ENCODE results near the gene USP4. TPM values are rescaled to one million over a fixed set of nuclear protein-coding genes. Genes with fewer than 3 reads are reported as not detected.
"Not testable (repeated sequence)": the region's sequence is repeated elsewhere in the genome, so short reads cannot be mapped to it uniquely, and the experiment has no call there.

The USP4 gene, protein sequence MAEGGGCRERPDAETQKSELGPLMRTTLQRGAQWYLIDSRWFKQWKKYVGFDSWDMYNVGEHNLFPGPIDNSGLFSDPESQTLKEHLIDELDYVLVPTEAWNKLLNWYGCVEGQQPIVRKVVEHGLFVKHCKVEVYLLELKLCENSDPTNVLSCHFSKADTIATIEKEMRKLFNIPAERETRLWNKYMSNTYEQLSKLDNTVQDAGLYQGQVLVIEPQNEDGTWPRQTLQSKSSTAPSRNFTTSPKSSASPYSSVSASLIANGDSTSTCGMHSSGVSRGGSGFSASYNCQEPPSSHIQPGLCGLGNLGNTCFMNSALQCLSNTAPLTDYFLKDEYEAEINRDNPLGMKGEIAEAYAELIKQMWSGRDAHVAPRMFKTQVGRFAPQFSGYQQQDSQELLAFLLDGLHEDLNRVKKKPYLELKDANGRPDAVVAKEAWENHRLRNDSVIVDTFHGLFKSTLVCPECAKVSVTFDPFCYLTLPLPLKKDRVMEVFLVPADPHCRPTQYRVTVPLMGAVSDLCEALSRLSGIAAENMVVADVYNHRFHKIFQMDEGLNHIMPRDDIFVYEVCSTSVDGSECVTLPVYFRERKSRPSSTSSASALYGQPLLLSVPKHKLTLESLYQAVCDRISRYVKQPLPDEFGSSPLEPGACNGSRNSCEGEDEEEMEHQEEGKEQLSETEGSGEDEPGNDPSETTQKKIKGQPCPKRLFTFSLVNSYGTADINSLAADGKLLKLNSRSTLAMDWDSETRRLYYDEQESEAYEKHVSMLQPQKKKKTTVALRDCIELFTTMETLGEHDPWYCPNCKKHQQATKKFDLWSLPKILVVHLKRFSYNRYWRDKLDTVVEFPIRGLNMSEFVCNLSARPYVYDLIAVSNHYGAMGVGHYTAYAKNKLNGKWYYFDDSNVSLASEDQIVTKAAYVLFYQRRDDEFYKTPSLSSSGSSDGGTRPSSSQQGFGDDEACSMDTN
- polyA plus RNA-seq (ENCODE audit: insufficient read length in 4 of 4) = 10 to 100 TPM; 50.6 to 74.0 (median 64.2) TPM

DNA sequence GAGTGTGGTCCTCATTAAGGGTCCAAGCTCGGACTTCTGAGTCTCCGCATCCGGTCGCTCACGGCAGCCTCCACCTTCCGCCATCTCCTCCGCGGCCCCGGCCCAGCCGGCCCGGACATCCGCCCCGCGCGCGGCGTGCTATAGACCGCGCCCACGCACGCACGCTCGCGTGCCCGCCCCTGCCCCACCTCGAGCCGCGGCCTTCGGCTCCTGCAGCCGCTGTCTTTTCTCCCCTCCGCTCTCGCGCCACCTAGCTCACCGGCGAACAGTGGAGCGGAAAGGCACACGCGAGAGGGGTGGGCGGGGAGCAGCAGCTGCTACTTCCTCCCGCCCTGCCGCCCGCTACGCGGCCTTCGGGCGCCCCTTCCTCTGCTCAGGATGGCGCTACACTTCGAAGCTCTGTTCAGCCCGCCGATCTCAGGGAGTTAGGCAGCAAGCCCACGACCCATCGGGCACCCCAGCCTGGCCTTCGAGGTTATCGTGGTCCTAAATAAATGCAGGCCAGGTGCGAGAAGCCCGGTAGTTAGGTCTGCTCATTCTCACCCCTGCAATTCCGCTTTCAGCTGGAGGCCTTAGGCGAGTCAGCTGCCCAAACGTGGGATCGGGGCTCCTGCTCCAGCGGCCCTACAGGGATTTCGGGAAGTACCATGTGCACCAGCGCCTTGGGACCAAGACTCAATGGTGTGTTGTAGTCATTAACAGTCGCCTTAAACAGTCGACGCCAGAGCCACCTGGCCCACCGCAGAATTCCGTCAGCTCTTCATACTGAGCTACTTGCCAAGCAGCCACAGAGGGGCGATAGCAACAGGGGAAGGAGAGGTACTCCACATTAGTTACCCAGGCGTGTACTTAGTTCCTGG lies at the start of gene USP4:
Gene USP4 (minus strand): TSS at position 113 of the 860 bp plus-strand sequence. CDS start 29 bp downstream, at position 84.
- peak; percentile 77 to 84 (median 82) for DNase-seq (ENCODE audit: low read depth in 4 of 4, low spot score in 3 of 4)

DNA sequence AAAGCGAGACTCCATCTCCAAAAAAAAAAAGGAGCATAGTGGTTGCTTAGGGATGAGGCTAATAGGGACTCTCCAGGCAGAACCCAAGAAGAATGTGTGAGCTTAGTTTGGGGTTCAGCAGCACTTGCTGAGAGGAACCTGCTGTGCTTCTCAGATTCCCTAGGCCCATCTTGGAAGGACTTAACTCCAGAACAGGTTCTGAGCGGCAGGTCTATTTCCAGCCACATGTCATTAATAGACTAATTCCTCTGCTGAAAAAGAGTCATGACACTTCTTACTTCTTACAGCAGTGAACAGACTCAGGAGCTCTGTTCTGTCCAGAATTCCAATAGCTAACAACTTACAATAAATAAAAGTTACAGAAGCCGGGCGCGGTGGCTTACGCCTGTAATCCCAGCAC lies 49.4 kb upstream of the USP4 start:
- no peak for DNase-seq (ENCODE audit: low read depth in 4 of 4, low spot score in 3 of 4)

DNA sequence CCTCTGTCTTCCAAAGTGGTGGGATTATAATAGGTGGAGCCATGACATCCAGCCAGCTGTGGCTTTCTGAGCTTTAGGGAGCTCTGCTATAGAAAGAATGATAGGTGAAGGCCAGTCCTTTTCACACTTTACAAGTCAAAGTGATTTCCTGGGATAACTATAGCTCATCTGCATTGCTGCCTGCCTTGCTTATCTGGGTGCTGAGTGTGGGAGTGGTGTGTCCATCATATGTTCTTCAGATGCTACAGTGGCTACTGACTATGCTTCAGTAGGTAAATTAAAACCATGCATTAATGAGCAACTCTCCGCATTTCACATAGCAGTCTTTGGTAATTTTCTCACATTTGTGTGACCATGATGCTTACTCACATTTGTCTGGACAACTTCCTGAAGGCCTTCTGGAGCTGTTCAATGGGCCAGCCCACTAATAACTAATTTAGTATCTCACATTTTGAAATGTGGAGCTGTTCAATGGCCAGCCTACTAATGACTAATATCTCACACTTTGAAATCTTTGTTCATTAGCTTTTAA lies 48.5 kb upstream of the USP4 start:
- DNase-seq (ENCODE audit: low read depth in 4 of 4, low spot score in 3 of 4) = no peak

DNA sequence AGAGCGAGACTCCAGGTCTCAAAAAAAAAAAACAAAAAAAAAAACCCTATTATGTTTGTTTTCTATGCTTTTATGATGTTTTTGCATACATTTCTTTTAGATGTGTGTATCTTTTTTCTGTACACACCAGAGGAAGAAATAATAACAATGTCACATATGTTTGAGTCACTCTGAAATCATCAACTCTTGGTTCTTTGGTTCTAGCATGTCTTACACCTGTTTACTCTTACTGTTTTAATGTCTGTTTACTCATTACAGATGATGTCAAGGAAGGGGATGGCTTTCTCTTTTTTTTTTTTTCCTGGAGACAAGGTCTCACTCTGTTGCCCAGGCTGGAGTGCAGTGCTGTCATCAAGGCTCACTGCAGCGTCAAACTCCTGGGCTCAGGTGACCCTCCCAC lies 47.9 kb upstream of the USP4 start:
- DNase-seq (ENCODE audit: low read depth in 4 of 4, low spot score in 3 of 4) = no peak

DNA sequence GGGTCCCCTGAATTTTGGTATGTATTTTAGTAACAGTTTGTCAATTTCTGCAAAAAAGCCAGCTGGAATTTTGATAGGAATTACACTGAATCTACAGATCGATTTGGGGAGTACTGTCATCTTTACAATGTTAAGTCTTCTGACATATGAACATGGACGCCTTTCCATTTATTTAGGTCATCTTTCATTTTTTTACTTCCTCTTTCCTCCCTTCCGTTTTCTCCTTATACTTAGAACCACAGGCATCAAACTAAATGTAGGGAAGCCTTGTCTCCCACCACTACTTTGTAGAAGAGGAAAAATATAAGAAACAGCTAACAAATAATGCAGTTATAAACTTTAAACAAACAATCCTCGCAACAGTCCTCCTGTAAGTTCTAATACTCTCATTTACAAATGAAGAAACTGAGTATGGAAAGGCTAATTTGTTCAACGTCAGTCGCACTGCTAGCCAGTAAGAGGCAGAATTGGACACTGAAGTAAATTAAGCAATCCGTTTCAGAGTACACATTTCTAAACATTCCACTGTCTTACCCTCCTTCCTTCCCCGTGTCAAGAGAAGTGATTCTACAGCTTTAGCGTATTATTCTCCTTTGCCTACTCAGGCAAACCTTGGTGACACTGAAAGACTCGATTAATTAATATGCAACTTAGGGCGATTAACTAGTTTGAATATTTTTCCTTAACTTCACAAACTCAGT lies 46.4 kb upstream of the USP4 start:
- DNase-seq (ENCODE audit: low read depth in 4 of 4, low spot score in 3 of 4) = no peak

DNA sequence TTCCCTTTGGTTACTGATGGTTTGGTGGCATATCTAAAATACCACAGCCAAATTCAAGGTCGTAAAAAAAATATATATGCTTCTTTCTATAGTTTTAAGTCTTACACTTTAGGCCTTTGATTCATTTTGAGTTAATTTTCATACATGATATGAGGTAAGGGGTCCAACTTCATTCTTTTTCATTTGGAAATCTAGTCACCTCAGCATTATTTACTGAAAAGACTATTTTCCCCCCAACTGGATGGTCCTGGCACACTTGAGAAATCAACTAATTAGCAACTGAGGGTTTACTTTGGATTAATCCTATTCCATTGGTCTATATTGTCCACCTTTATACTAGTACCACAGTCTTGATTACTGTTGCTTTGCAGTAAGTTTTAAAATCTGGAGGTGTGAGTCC lies 45.8 kb upstream of the USP4 start:
- no peak for DNase-seq (ENCODE audit: low read depth in 4 of 4, low spot score in 3 of 4)

DNA sequence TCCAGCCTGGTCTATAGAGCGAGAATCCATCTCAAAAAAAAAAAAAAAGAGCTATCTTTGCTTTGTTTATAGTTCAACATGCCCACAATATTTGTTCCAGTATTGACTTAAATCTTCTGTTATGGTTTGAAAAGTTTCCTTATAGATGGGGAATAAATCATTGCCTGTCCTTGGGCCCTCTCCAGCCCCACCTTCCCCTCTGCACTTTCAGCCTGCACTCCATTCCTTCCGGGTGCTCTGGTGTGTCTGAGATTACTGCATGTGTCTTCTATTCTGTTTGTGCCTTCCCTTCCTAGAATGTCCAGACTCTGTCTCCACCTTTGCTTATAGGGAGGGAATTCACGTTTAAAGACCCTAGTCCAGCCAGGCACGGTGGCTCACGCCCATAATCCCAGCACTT lies 43.5 kb upstream of the USP4 start:
- no peak for DNase-seq (ENCODE audit: low read depth in 4 of 4, low spot score in 3 of 4)

DNA sequence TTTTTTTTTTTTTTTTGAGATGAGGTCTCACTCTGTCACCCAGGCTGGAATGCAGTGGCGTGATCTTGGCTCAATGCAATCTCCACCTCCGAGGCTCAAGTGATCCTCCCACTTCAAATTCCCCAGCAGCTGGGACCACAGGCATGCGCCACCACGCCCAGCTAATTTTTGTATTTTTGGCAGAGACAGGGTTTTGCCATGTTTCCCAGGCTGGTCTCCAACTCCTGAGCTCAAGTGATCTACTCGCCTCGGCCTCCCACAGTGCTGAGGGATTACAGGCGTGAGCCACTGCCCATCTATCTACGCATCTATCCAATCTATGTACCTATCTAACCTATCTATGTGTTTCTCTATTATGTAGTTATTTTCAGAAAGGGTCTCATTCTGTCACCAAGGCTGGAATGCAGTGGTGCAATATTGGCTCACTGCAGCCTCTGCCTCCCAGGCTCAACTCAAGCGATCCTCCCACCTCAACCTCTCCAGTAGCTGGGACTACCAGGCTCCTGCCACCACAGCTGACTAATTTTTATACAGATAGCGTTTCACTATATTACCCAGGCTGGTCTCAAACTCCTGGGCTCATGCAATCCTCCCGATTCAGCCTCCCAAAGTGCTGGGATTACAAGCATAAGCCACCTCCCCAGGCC lies 38.5 kb upstream of the USP4 start:
- no peak for DNase-seq (ENCODE audit: low read depth in 4 of 4, low spot score in 3 of 4)

DNA sequence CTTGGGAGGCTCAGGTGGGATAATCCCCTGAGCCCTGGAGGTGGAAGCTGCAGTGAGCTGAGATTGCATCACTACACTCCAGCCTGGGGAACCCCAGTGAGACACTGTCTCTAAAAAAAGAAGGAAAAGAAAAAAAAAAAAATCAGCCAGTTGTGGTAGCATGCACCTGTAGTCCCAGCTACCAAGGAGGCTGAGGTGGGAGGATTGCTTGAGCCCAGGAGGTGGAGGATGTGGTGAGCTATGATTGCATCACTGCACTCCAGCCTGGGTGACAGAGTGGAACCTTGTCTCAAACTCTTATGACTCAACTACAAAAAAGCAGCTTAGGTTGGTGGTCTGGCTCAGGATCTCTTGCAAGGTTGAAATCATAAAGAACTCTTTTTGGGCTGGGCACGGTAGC lies 37.6 kb upstream of the USP4 start:
- DNase-seq (ENCODE audit: low read depth in 4 of 4, low spot score in 3 of 4) = no peak

DNA sequence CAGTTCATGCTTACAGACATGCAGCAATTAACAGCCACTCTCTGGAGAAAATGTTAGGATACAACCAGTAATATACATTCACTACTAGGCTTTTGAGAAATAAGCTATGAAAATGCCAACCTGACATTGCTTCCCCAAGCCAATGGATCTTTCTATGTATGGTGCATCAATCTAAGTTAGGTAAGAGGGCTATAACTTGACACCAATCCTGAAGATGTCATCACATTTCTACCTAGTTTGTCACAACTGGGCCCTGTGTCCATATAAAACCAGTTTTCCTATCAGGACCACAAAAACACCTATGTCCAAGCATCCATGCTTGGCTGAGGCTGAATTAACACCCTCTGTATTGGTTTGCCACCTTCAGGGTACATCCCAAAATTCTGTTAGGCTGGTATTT lies 32.1 kb upstream of the USP4 start:
- no peak for DNase-seq (ENCODE audit: low read depth in 4 of 4, low spot score in 3 of 4)

DNA sequence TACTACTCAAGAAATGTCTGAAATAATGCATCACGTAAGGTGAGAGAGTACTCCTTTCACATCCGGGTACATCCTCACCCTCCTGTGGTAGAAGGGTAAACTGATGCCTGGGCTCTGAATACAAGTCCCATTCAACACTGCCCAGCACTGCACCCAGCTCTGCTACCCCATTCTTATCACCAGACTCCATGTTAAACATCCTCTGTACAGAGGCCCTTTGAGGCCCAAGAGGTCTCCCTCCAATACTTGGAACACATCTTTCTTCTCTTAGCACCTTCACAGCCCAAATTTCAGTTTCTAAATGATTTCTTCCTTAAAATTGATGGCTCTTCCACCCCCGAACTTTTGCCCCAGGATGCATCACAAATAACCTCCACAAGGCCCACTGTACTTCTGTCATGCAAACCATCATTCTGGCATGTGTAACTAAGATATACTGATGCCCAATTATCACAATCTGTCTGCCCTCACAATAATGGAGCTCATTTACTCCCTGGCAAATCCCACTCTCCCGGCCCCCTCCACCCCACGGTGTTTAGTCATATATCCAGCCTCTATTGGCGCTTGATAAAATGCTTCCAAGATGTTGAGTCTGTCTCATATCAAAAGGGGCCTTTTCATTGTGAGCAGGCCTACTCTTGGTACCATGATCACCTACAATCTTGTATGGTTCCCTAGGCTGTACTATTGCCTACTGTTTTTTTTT lies 30.9 kb upstream of the USP4 start:
- DNase-seq (ENCODE audit: low read depth in 4 of 4, low spot score in 3 of 4) = no peak

DNA sequence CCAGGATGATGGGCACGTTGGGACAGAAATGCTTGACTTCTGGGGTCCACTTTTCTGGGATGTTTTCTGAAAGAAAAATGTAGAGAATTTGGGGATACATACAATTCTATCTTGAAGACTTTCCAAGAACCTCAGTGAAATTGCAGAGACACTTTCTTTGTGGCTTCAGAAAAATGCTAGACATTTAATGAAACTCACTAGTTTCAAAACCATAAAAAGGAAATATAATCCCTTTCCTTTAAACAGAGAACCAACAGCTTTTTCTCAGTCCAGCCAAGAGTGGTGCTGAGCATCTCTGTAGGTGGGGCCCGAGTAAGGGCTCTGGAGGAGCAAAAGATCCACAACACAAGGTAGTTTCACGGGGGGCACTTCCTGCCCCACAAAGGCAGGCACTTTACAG lies 22.7 kb upstream of the USP4 start:
- no peak for DNase-seq (ENCODE audit: low read depth in 4 of 4, low spot score in 3 of 4)

DNA sequence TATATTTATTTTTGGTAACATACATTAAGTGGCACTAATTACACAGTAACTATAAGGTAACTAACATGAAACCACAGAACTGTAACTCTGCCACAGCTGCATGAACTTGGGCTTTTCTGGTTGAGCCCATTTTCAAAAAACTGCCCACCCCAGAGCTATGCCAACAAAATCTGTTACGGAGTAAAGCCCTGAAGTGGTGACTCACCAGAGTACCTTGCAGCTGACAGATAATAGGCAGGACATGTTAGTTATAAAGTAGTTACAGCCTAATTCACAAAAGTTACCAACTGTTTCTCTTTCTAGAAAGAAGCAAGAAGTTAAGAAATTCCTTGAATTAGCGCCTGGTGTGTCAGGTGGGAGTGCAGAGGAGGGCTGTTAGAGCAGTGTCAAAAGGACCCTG lies 19.8 kb upstream of the USP4 start:
- no peak for DNase-seq (ENCODE audit: low read depth in 4 of 4, low spot score in 3 of 4)

DNA sequence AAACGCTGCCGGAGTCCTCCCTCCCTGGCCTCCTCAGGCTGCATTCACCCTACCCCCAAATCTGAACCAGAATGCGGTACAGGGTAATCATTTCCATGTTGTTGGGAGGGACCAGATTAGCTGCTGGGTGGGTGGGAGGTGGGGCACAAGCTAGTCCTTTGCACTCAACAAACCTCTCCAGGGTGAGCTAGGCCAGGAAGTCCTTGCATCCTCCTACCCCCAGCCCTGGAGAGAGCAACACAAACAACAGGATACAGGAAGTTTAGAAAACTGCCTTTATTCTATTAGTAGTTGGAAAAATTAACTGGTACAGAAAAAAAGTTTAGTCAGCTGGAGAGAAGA lies 19.0 kb upstream of the USP4 start:
- DNase-seq (ENCODE audit: low read depth in 4 of 4, low spot score in 3 of 4) = no peak

DNA sequence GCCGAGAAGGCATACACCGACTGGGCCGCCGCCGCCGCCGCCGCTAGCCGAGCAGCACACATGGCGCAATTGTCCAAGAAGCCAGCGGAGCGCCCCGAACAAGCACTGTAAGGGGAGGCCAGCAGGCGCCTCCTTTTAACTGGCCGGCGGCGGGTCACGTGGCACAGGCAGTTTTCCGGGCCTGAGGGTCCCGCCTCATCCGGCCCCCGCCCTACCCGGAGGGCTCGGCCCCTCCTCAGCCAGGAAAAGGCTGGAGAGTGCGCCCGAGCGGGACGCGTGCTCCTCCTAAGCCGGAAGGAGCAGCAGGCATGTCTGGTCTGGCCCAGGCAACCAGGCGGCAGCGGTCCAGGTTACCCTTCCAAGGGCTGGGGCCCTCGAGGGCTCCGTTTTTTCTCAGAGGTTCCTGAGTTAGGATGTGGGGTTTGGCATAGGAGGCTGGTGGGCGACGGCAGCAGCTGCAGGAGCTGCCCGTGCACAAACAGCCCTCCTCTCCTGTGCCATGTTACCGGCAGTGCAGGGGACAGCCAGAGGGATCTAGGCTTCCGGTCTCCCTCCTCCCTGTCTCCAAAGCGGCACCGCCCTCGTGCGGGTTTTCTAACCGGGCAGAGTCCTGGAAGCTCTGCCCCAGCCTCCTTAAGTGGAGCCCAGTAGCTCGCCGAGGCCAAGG lies 18.5 kb upstream of the USP4 start, which contains the start of gene GPX1:
Gene GPX1 (minus strand): TSS at position 137 of the 667 bp plus-strand sequence. CDS start 75 bp downstream, at position 62.
- peak; percentile 79 to 87 (median 86) for DNase-seq (ENCODE audit: low read depth in 4 of 4, low spot score in 3 of 4)

DNA sequence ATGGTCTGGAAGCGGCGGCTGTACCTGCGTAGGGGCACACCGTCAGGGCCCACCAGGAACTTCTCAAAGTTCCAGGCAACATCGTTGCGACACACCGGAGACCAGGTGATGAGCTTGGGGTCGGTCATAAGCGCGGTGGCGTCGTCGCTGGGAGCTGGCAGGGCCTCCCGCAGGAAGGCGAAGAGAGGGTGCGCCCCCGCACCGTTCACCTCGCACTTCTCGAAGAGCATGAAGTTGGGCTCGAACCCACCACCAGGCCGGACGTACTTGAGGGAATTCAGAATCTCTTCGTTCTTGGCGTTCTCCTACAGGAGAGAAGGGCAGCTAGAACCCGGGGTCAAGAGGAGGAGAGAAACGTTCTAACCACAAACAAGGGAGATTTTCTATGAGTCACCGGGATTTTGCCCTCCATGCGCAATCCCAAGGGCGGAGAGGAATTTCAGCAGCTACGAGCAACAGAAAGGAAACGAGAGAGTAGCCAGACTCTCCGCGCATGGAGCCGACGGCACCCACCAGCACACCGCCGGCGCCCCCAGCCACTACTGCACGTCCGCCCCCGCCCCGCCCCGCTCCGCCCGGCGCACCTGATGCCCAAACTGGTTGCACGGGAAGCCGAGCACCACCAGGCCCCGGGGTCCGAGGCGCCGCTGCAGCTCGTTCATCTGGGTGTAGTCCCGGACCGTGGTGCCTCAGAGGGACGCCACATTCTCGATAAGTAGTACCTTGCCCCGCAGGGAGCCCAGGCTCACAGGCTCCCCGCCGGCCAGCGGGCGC lies 17.8 kb upstream of the USP4 start:
- not testable (repeated sequence) for DNase-seq (ENCODE audit: low read depth in 4 of 4, low spot score in 3 of 4)

DNA sequence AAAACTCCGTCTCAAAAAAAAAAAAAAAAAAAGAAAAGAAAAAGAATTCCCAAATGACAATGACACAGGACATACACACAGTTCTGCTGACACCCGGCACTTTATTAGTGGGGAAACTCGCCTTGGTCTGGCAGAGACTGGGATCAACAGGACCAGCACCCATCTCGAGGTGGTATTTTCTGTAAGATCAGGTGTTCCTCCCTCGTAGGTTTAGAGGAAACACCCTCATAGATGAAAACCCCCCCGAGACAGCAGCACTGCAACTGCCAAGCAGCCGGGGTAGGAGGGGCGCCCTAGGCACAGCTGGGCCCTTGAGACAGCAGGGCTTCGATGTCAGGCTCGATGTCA lies 17.2 kb upstream of the USP4 start:
- not testable (repeated sequence) for DNase-seq (ENCODE audit: low read depth in 4 of 4, low spot score in 3 of 4)
